IMR-90 (cell line): ENCODE measurements around the gene SLIT1. TPM values are rescaled to one million over a fixed set of nuclear protein-coding genes. Genes with fewer than 3 reads are reported as not detected.

ENCODE experiments used
- ATAC-seq: fragments of 200-7000 bp; cut with Tn5 transposase; 2 replicates; pipeline ENCODE4 v1.9.1; 2020; ENCODE audit warnings: low read depth, mild to moderate bottlenecking, moderate library complexity
- BruUV-seq: library from RNA; stranded (reverse); fragments of 400-500 nt; replicated peaks from 2 replicates; lab custom pipeline; 2021; lab: Mats Ljungman, UMichigan
- CTCF ChIA-PET: fragments of 300-600 bp; formaldehyde crosslinking; extraction: SDS; loops from one replicate; lab custom pipeline; 2021; ENCODE audit warnings: antibody characterized with exemption; lab: Yijun Ruan, JAX
- POLR2A ChIA-PET: fragments of 300-600 bp; sonication (Branson Sonifier 250); formaldehyde crosslinking; loops from one replicate; lab custom pipeline; 2022; ENCODE audit warnings: antibody characterized with exemption; ENCODE audit not compliant: unreplicated experiment; lab: Charles Lee
- DNase-seq: peaks from one replicate; pipeline ENCODE4 v3.0.0; 2013
- H2AFZ ChIP-seq: replicated peaks from 2 replicates; pipeline ENCODE3; 2013; ENCODE audit warnings: low read length, mild to moderate bottlenecking; ENCODE audit not compliant: poor library complexity
- H2AK5ac ChIP-seq: 2 replicates; pipeline ENCODE4 v1.6.1; 2013; ENCODE audit warnings: low read depth, low read length, inconsistent platforms
- H2AK9ac ChIP-seq: replicated peaks from 2 replicates; pipeline ENCODE3; 2013; ENCODE audit warnings: mild to moderate bottlenecking, low read depth, low read length, moderate library complexity; ENCODE audit not compliant: poor library complexity
- H2BK120ac ChIP-seq: 2 replicates; pipeline ENCODE4 v1.6.1; 2013; ENCODE audit warnings: low read depth, low read length, inconsistent platforms
- H2BK15ac ChIP-seq: 3 replicates; pipeline ENCODE4 v1.6.1; 2013; ENCODE audit warnings: low read depth, low read length, inconsistent platforms
- H2BK20ac ChIP-seq: 2 replicates; pipeline ENCODE4 v1.6.1; 2013; ENCODE audit warnings: low read depth, mild to moderate bottlenecking, inconsistent platforms, low read length, moderate library complexity
- H2BK5ac ChIP-seq: 2 replicates; pipeline ENCODE4 v1.6.1; 2013; ENCODE audit warnings: mild to moderate bottlenecking, low read depth, low read length, inconsistent platforms; ENCODE audit not compliant: poor library complexity, severe bottlenecking
- H3K14ac ChIP-seq: replicated peaks from 2 replicates; pipeline ENCODE4 v1.6.1; 2013; ENCODE audit warnings: low read depth, low read length, inconsistent platforms
- H3K18ac ChIP-seq: 2 replicates; pipeline ENCODE4 v1.6.1; 2013; ENCODE audit warnings: low read depth, low read length, control low read depth
- H3K23ac ChIP-seq: 2 replicates; pipeline ENCODE4 v1.6.1; 2013; ENCODE audit warnings: low read depth, low read length, inconsistent platforms
- H3K27ac ChIP-seq: 2 replicates; pipeline ENCODE4 v1.5.1; 2013; ENCODE audit warnings: mild to moderate bottlenecking, control low read depth, low read length; ENCODE audit not compliant: insufficient read depth
- H3K27me3 ChIP-seq: 2 replicates; pipeline ENCODE4 v1.6.1; 2013; ENCODE audit warnings: low read length; ENCODE audit not compliant: control insufficient read depth, insufficient read depth
- H3K36me3 ChIP-seq: 2 replicates; pipeline ENCODE4 v1.6.1; 2013; ENCODE audit warnings: low read length, mixed read lengths; ENCODE audit not compliant: control insufficient read depth, insufficient read depth
- H3K4ac ChIP-seq: 2 replicates; pipeline ENCODE4 v1.6.1; 2013; ENCODE audit warnings: low read depth, low read length, inconsistent platforms
- H3K4me1 ChIP-seq: 2 replicates; pipeline ENCODE4 v1.6.1; 2013; ENCODE audit warnings: low read length, mixed read lengths; ENCODE audit not compliant: control insufficient read depth, insufficient read depth
- H3K4me2 ChIP-seq: 2 replicates; pipeline ENCODE4 v1.6.1; 2013; ENCODE audit warnings: low read depth, mild to moderate bottlenecking, control low read depth, low read length, moderate library complexity
- H3K4me3 ChIP-seq: 2 replicates; pipeline ENCODE4 v1.5.1; 2013; ENCODE audit warnings: low read depth, mild to moderate bottlenecking, control low read depth, low read length, moderate library complexity; ENCODE audit not compliant: insufficient read depth
- H3K56ac ChIP-seq: 2 replicates; pipeline ENCODE4 v1.6.1; 2013; ENCODE audit warnings: low read length, inconsistent platforms; ENCODE audit not compliant: insufficient read depth; ENCODE audit errors: extremely low read depth
- H3K79me1 ChIP-seq, 2 experiments: 2 replicates each; pipeline ENCODE4 v1.6.1; 2013; ENCODE audit warnings: low read length in 2 of 2, inconsistent platforms in 1 of 2, low read depth in 1 of 2
- H3K9ac ChIP-seq: 2 replicates; pipeline ENCODE4 v1.6.1; 2013; ENCODE audit warnings: low read depth, low read length, control low read depth
- H3K9me1 ChIP-seq: 2 replicates; pipeline ENCODE4 v1.6.1; 2013; ENCODE audit warnings: low read length, inconsistent platforms; ENCODE audit not compliant: insufficient read depth
- H3K9me3 ChIP-seq: 2 replicates; pipeline ENCODE4 v1.6.1; 2013; ENCODE audit warnings: low read length; ENCODE audit not compliant: control insufficient read depth, insufficient read depth
- H4K20me1 ChIP-seq: 2 replicates; pipeline ENCODE4 v1.6.1; 2013; ENCODE audit warnings: low read length, inconsistent platforms; ENCODE audit not compliant: insufficient read depth
- H4K5ac ChIP-seq: 2 replicates; pipeline ENCODE4 v1.6.1; 2013; ENCODE audit warnings: mild to moderate bottlenecking, low read depth, low read length, control low read depth
- H4K8ac ChIP-seq, 2 experiments: 2 replicates each; pipeline ENCODE4 v1.6.1; 2013; ENCODE audit warnings: low read depth in 2 of 2, low read length in 2 of 2, control low read depth in 1 of 2, inconsistent platforms in 1 of 2
- H4K91ac ChIP-seq: 2 replicates; pipeline ENCODE4 v1.6.1; 2013; ENCODE audit warnings: low read depth, low read length, inconsistent platforms; ENCODE audit not compliant: insufficient read depth
- BHLHE40 ChIP-seq: fragments of 150-350 bp; IDR thresholded peaks from 2 replicates; pipeline ENCODE4 v1.6.1; 2016; ENCODE audit warnings: mild to moderate bottlenecking, low read depth, low read length
- CEBPB ChIP-seq: IDR thresholded peaks from 2 replicates; pipeline ENCODE4 v1.6.1; 2012; ENCODE audit warnings: low read depth, low read length, improper control_type of control experiment
- CHD1 ChIP-seq: IDR thresholded peaks from 2 replicates; pipeline ENCODE4 v1.6.1; 2012; ENCODE audit warnings: low read depth, low read length, improper control_type of control experiment
- FOS ChIP-seq: fragments of 150-350 bp; IDR thresholded peaks from 2 replicates; pipeline ENCODE4 v1.6.1; 2016; ENCODE audit warnings: low read depth, low read length
- MAFK ChIP-seq: IDR thresholded peaks from 2 replicates; pipeline ENCODE4 v1.6.1; 2012; ENCODE audit warnings: low read depth, low read length, improper control_type of control experiment
- MAZ ChIP-seq: IDR thresholded peaks from 2 replicates; pipeline ENCODE4 v1.6.1; 2012; ENCODE audit warnings: low read depth, mild to moderate bottlenecking, low read length, improper control_type of control experiment, moderate library complexity, borderline replicate concordance
- MXI1 ChIP-seq: IDR thresholded peaks from 2 replicates; pipeline ENCODE4 v1.6.1; 2012; ENCODE audit warnings: low read depth, mild to moderate bottlenecking, low read length, moderate library complexity, borderline replicate concordance
- NFE2L2 ChIP-seq: fragments of 150-350 bp; IDR thresholded peaks from 2 replicates; pipeline ENCODE4 v1.6.1; 2016; ENCODE audit warnings: low read depth, mild to moderate bottlenecking, low read length
- POLR2A ChIP-seq: IDR thresholded peaks from 2 replicates; pipeline ENCODE4 v1.6.1; 2012; ENCODE audit warnings: mild to moderate bottlenecking, low read depth, low read length
- RAD21 ChIP-seq: IDR thresholded peaks from 2 replicates; pipeline ENCODE4 v1.6.1; 2012; ENCODE audit warnings: low read length, improper control_type of control experiment
- RCOR1 ChIP-seq: IDR thresholded peaks from 2 replicates; pipeline ENCODE4 v1.6.1; 2012; ENCODE audit warnings: mild to moderate bottlenecking, low read length, improper control_type of control experiment; ENCODE audit not compliant: insufficient replicate concordance
- RFX5 ChIP-seq: IDR thresholded peaks from 2 replicates; pipeline ENCODE4 v1.8.0; 2012; ENCODE audit warnings: low read depth, mild to moderate bottlenecking, low read length, moderate library complexity
- SMC3 ChIP-seq: fragments of 150-350 bp; IDR thresholded peaks from 2 replicates; pipeline ENCODE4 v1.6.1; 2016; ENCODE audit warnings: low read depth, mild to moderate bottlenecking, antibody characterized with exemption, low read length, moderate library complexity
- WGBS, 2 experiments: methylation state at CpG; one replicate each; pipeline versions ENCODE4 v1.1.5 to v1.1.7; 2013; ENCODE audit warnings: missing lambda C conversion rate in 2 of 2; ENCODE audit not compliant: insufficient read length in 1 of 2; ENCODE audit errors: extremely low coverage in 2 of 2; 5-methylcytosine and 5-hydroxymethylcytosine counted together
- dilution Hi-C: fragments of 300-500 bp; cut with HindIII; formaldehyde crosslinking; loops from one replicate; pipeline ENCODE4 v1.14.3; 2018; ENCODE audit warnings: low sequenced_read_pairs; ENCODE audit not compliant: unreplicated experiment
- in situ Hi-C: fragments of 300-500 bp; cut with MboI; formaldehyde crosslinking; loops from 3 replicates; pipeline ENCODE4 v1.14.3; 2019; ENCODE audit warnings: low sequenced_read_pairs, inconsistent platforms, mixed read lengths
- intact Hi-C: fragments of 100-400 bp; cut with micrococcal nuclease; formaldehyde crosslinking; loops from 2 replicates; pipeline ENCODE4 v1.10.0; 2022
- polyA plus RNA-seq, 3 experiments: library from polyadenylated mRNA; depleted of rRNA; stranded (reverse); fragments of >200 nt; gene quantifications; 2 replicates each; pipeline ENCODE4 v1.2.3, GENCODE V29; 2012; ENCODE audit warnings: low replicate concordance in 1 of 3
- total RNA-seq: library from RNA; depleted of rRNA; stranded (reverse); fragments of >200 nt; gene quantifications from 2 replicates; pipeline ENCODE4 v1.2.3, GENCODE V29; 2012
- TF ChIP-seq, protein P1 (sequence below): fragments of 150-350 bp; IDR thresholded peaks from 2 replicates; pipeline ENCODE4 v1.6.1; 2017; ENCODE audit warnings: mild to moderate bottlenecking, antibody characterized with exemption, low read length, low read depth
- TF ChIP-seq, protein P2 (sequence below): conservative IDR thresholded peaks from 2 replicates; pipeline ENCODE4 v1.5.1; 2012; ENCODE audit warnings: mild to moderate bottlenecking, low read depth, low read length, improper control_type of control experiment
- TF ChIP-seq, protein P3 (sequence below): fragments of 150-350 bp; IDR thresholded peaks from 2 replicates; pipeline ENCODE4 v1.6.1; 2016; ENCODE audit warnings: low read depth, mild to moderate bottlenecking, low read length, moderate library complexity, borderline replicate concordance

SLIT1 gene
- total and polyA plus RNA-seq, 2 of the 4 experiments (the other 2 are of a cell fraction) = under 0.01 TPM

DNA sequence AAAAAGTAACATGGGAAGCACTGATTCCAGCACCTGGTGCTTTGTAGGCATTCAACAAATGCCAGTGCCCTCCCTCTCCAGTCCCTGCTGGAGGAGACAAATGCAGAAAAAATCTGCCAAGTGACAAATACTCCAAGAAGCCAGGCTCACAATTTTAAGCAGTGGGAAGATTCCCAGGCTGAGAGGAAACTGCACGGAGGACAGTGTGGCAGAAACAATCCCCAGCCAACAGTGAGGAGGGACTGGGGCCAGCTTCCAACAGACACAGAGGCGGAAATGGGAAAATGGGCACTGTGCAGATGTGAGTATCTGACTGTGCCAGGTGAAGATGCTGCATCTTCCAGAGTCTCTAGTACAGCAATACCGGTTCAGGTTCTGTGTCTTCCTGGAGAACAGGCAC lies 106.3 kb downstream of the SLIT1 start:
- dilution Hi-C loops (no loop called here), in situ Hi-C loops (loop anchor here (10.0 kb wide), 2 partner anchors 125 to 275 kb away; no protein-coding TSS in a partner anchor), intact Hi-C loops (no loop called here)
- Histone ChIP-seq H3K23ac (no peak overlapping the region), H2BK120ac (no peak overlapping the region), H4K8ac (no peak overlapping the region), H2BK5ac (no peak overlapping the region), H3K4me2 (no peak overlapping the region), H2AFZ (no peak overlapping the region), H3K9me1 (no peaks in the 10 kb centered on the region), H3K27ac (no peak overlapping the region), H2BK15ac (no peak overlapping the region), H3K56ac (no peak overlapping the region), H2AK5ac (no peak overlapping the region), H3K18ac (no peak overlapping the region), H4K20me1 (no peaks in the 10 kb centered on the region; the same call in 1 of the 2 replicates), H4K5ac (no peak overlapping the region), H3K4me3 (no peak overlapping the region), H2AK9ac (no peak overlapping the region), H3K9ac (no peak overlapping the region), H4K91ac (no peak overlapping the region), H3K14ac (no peak overlapping the region), H3K4me1 (no peaks in the 10 kb centered on the region), H3K79me1 (no peaks in the 10 kb centered on the region), H3K4ac (no peak overlapping the region), H3K27me3 (peaks cover 52% of the 10 kb centered on the region), H2BK20ac (no peak overlapping the region), H3K36me3 (no peaks in the 10 kb centered on the region), H3K9me3 (no peaks in the 10 kb centered on the region)
- no peak for DNase-seq
- TF ChIP-seq POLR2A (no peak), FOS (no peak), SMC3 (no peak), CHD1 (no peak), RCOR1 (no peak), CEBPB (no peak), NFE2L2 (no peak), RFX5 (no peak), MAFK (no peak), RAD21 (no peak), MXI1 (no peak), MAZ (no peak), BHLHE40 (no peak)
- TF ChIP-seq, protein P1, sequence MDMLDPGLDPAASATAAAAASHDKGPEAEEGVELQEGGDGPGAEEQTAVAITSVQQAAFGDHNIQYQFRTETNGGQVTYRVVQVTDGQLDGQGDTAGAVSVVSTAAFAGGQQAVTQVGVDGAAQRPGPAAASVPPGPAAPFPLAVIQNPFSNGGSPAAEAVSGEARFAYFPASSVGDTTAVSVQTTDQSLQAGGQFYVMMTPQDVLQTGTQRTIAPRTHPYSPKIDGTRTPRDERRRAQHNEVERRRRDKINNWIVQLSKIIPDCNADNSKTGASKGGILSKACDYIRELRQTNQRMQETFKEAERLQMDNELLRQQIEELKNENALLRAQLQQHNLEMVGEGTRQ = no peak
- TF ChIP-seq, protein P2, sequence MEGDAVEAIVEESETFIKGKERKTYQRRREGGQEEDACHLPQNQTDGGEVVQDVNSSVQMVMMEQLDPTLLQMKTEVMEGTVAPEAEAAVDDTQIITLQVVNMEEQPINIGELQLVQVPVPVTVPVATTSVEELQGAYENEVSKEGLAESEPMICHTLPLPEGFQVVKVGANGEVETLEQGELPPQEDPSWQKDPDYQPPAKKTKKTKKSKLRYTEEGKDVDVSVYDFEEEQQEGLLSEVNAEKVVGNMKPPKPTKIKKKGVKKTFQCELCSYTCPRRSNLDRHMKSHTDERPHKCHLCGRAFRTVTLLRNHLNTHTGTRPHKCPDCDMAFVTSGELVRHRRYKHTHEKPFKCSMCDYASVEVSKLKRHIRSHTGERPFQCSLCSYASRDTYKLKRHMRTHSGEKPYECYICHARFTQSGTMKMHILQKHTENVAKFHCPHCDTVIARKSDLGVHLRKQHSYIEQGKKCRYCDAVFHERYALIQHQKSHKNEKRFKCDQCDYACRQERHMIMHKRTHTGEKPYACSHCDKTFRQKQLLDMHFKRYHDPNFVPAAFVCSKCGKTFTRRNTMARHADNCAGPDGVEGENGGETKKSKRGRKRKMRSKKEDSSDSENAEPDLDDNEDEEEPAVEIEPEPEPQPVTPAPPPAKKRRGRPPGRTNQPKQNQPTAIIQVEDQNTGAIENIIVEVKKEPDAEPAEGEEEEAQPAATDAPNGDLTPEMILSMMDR = no peak
- TF ChIP-seq, protein P3, sequence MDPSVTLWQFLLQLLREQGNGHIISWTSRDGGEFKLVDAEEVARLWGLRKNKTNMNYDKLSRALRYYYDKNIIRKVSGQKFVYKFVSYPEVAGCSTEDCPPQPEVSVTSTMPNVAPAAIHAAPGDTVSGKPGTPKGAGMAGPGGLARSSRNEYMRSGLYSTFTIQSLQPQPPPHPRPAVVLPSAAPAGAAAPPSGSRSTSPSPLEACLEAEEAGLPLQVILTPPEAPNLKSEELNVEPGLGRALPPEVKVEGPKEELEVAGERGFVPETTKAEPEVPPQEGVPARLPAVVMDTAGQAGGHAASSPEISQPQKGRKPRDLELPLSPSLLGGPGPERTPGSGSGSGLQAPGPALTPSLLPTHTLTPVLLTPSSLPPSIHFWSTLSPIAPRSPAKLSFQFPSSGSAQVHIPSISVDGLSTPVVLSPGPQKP = no peak
- WGBS, 2 experiments = 60% methylated on average over 1 of the region's 3 CpGs; no CpG with 5 or more reads in 1 of the 2 experiments
- ChIA-PET CTCF (no interaction called here), POLR2A (no interaction called here)
- BruUV-seq = no TSS peak
- no peak for ATAC-seq
